Cerebellar cortex (tissue), 1 donor: ENCODE results near the gene MTCH1.
A peak's percentile ranks its signal among the peaks of the same experiment; 100 is the strongest.
"Not testable (repeated sequence)": the region's sequence is repeated elsewhere in the genome, so short reads cannot be mapped to it uniquely, and the experiment has no call there.

ENCODE experiments used
- DNase-seq: peaks from one replicate; pipeline ENCODE4 v3.0.0-alpha.2; 2015; ENCODE audit warnings: low spot score

Gene MTCH1

GRCh38 chr6:36954262-36954931, 31.6 kb downstream of the MTCH1 start, which contains the start of gene PI16:
TSS of gene PI16 (plus strand) at chr6:36954738. CDS start at chr6:36954761, 23 bp downstream.
- no peak for DNase-seq

GRCh38 chr6:36953931-36954261, 32.1 kb downstream of the MTCH1 start:
- no peak for DNase-seq

- no peak for DNase-seq
These were observed 36.4 kb downstream of the MTCH1 start for GRCh38 chr6:36949636-36950035.

- not testable (repeated sequence) for DNase-seq
These were observed 36.9 kb downstream of the MTCH1 start for GRCh38 chr6:36949076-36949475.

- DNase-seq: no peak
These were observed 38.2 kb downstream of the MTCH1 start for GRCh38 chr6:36947570-36948351.

- no peak for DNase-seq
These were observed 39.5 kb downstream of the MTCH1 start for GRCh38 chr6:36946526-36946925.

GRCh38 chr6:36945301-36945700, 40.7 kb downstream of the MTCH1 start:
- no peak for DNase-seq

GRCh38 chr6:36944650-36945049, 41.3 kb downstream of the MTCH1 start:
- no peak for DNase-seq

GRCh38 chr6:36942329-36942728, 43.7 kb downstream of the MTCH1 start:
- DNase-seq: not testable (repeated sequence)

- DNase-seq: not testable (repeated sequence)
These were observed 44.4 kb downstream of the MTCH1 start for GRCh38 chr6:36941561-36941960.

GRCh38 chr6:36940027-36940426, 46.0 kb downstream of the MTCH1 start:
- DNase-seq: no peak

- not testable (repeated sequence) for DNase-seq
These were observed 47.0 kb downstream of the MTCH1 start for GRCh38 chr6:36939005-36939404.

- DNase-seq: no peak
These were observed 47.5 kb downstream of the MTCH1 start for GRCh38 chr6:36938536-36938935.

GRCh38 chr6:36937896-36938295, 48.1 kb downstream of the MTCH1 start:
- no peak for DNase-seq

GRCh38 chr6:36936824-36937223, 49.2 kb downstream of the MTCH1 start:
- no peak for DNase-seq

GRCh38 chr6:36934901-36935300, 51.1 kb downstream of the MTCH1 start:
- no peak for DNase-seq

- no peak for DNase-seq
These were observed 52.5 kb downstream of the MTCH1 start for GRCh38 chr6:36933519-36933918.

GRCh38 chr6:36933102-36933501, 52.9 kb downstream of the MTCH1 start:
- no peak for DNase-seq

GRCh38 chr6:36930483-36930882, 55.5 kb downstream of the MTCH1 start:
- DNase-seq: no peak

- DNase-seq: no peak
These were observed 56.4 kb downstream of the MTCH1 start for GRCh38 chr6:36929607-36930006.

GRCh38 chr6:36929152-36929551, 56.8 kb downstream of the MTCH1 start:
- no peak for DNase-seq

- DNase-seq: no peak
These were observed 57.5 kb downstream of the MTCH1 start for GRCh38 chr6:36928547-36928918.

GRCh38 chr6:36927691-36928546, 58.1 kb downstream of the MTCH1 start:
- DNase-seq: peak; percentile 7
